HG03460 (cell line): ENCODE data around the gene CIPC.

Experiments
- ATAC-seq: cut with Tn5 transposase; IDR thresholded peaks from one replicate; pipeline ENCODE4 v1.9.1; 2021; ENCODE audit not compliant: unreplicated experiment

The CIPC gene

GRCh38 chr14:77097700-77098528 is at the start of gene CIPC:
Gene CIPC, plus strand, starts transcription at chr14:77098258. Its CDS starts 7,451 bp downstream, at chr14:77105709.
- ATAC-seq: peak; percentile 80

- no peak for ATAC-seq
These were observed 46.9 kb upstream of the CIPC start for GRCh38 chr14:77051116-77051515.

GRCh38 chr14:77052281-77053044 is 45.6 kb upstream of the CIPC start:
- no peak for ATAC-seq

GRCh38 chr14:77053046-77053841 is 44.8 kb upstream of the CIPC start:
- ATAC-seq: peak; percentile 68

GRCh38 chr14:77055306-77055705 is 42.8 kb upstream of the CIPC start:
- no peak for ATAC-seq

GRCh38 chr14:77055981-77056380 is 42.1 kb upstream of the CIPC start:
- ATAC-seq: no peak

- ATAC-seq: no peak
These were observed 39.9 kb upstream of the CIPC start for GRCh38 chr14:77058117-77058516.

- ATAC-seq: no peak
These were observed 39.3 kb upstream of the CIPC start for GRCh38 chr14:77058785-77059184.

GRCh38 chr14:77059276-77059915 is 38.7 kb upstream of the CIPC start:
- ATAC-seq: no peak

- ATAC-seq: no peak
These were observed 36.3 kb upstream of the CIPC start for GRCh38 chr14:77061630-77062257.

GRCh38 chr14:77062261-77062660 is 35.8 kb upstream of the CIPC start:
- no peak for ATAC-seq

- no peak for ATAC-seq
These were observed 34.4 kb upstream of the CIPC start for GRCh38 chr14:77063571-77064171.

GRCh38 chr14:77064521-77065178 is 33.4 kb upstream of the CIPC start:
- no peak for ATAC-seq

GRCh38 chr14:77065851-77066577 is 32.0 kb upstream of the CIPC start:
- ATAC-seq: no peak

GRCh38 chr14:77066578-77067172 is 31.4 kb upstream of the CIPC start:
- no peak for ATAC-seq

- ATAC-seq: no peak
These were observed 30.2 kb upstream of the CIPC start for GRCh38 chr14:77067632-77068516.

- ATAC-seq: no peak
These were observed 29.4 kb upstream of the CIPC start for GRCh38 chr14:77068517-77069200.
